NAMALWA (cell line): ENCODE data around the gene RBM45.
"Not testable (repeated sequence)": the region's sequence is repeated elsewhere in the genome, so short reads cannot be mapped to it uniquely, and the experiment has no call there.

Experiments
- DNase-seq: peaks from one replicate; pipeline ENCODE4 v3.0.0-alpha.2; 2015; ENCODE audit warnings: low spot score

Gene RBM45

DNA sequence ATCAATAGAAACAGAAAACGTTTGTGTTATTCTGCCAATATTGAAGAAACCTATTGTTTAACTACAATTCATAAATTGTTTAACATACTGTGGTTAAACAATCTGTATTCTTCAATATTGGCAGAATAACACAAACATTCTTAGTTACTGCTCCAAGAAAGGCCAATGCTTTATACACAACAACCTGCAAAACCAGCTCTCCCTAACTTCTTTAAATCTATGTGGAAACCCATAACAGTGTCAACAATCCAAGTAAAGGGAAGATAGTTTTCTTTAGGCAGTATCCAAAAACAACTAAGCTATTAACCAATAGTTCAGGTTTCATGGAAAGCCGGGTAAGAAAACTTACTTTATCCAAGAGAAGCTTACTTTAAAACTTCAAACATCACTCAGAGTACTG, 6.2 kb upstream of the RBM45 start:
- DNase-seq: no peak

DNA sequence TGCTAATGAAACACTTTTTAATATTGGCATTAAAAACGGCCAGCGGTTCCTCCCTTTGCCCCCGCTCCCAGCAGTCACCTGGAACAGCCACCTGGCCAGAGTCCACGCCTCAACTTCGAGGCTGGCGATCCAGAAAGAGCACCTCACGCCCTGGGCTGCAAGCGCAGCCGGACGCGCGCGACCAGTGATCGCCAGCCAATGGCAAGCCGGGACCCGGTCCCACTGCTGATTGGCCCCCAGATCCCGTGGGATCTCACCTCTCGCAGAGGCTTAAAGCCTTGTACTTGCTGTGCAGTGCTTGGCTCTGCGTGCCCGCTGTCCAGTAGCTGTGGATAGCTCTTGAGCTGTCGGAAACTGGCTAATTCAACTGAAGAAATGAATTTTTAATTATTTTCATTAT, 4.1 kb upstream of the RBM45 start:
- no peak for DNase-seq

DNA sequence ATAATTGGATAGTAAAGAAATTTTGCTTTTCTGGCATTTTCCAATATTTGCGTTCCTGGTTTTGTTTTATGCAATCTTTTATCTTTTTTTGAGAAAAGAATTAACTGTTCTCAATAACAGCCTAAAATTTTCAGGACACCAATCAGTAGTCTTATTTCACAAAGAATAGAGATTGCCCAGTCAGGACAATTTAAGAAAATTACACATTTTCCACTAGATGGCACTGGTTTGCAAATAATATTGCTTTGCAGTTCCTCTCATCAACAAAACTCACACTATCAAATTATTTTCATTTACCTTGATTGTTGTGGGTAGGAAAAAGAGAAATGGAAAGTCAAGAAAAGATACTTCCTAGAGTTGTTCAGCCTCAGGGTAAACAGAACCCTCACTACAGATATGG, 2.4 kb upstream of the RBM45 start:
- DNase-seq: peak; percentile 74

DNA sequence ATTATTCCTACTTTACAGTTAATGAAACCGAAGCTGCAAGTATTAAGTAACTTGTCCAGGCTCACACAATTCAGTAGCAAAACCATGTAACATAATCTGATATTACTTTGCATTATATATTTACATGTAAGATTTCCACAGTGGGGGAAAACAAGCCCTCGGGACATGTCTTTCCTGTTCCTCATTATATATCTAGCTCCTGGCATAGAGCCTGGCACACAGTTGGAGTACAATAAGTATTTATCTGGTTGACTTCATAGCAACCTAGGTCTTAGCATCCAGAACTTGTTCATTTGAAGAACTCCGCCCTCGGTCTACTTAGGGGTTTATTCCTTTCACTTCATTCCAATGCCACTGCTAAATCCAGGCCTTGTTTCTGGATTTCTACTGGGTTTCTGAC, 1.6 kb upstream of the RBM45 start:
- DNase-seq: no peak

DNA sequence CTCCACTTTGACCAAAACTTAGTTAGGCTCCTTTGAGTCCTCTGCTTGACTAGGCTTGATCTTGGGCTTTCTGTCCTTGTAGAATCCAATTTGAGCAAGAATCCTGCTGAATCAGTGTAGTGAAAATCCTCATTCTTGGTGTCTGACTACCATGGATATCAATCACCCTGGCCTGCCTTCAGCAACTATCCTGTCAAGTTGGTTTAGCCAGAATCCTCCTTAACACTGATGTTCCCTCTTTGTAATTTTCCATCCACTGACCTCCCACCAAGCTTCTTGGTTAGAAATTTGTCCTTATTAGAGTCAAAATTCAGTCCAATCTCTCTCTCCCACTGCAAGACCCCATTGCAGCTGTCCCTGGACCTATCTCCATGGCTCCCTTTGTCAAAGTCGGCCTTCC, 494 bp upstream of the RBM45 start:
- DNase-seq: peak; percentile 6

DNA sequence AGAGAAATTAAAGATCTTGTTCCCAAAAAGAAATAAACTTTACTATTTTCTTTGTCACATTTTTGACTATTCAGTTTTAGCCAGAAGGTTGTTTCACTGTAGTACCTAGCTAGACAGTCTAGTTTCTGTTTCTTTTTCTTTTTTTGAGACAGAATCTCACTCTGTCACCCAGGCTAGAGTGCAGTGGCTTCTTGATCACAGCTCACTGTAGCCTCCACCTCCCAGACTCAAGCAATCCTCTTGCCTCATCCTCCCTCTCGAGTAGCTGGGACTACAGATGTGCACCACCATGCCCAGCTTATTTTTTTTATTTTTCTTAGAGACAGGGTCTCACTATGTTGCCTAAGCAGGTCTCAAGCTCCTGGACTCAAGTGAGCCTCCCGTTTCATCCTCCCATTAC, 2.2 kb downstream of the RBM45 start:
- no peak for DNase-seq

DNA sequence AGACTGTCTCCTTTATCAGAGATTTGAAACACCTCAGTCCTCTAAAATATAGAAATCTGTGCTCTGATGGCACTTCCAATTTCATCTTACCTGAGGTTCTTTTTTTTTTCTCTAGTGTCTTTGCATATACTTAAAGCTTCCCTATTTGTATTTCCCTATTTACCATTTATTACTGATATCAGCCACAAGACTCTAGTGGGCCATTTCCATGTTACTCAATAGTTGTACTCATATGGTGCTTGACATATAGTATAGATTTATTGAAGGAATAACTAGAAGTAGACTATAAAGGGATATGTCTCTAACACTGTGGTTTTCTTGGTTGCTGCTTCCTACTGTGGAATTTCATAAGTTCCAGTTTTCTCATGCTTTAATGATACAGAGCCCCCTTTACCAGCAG, 3.0 kb downstream of the RBM45 start:
- DNase-seq: no peak

DNA sequence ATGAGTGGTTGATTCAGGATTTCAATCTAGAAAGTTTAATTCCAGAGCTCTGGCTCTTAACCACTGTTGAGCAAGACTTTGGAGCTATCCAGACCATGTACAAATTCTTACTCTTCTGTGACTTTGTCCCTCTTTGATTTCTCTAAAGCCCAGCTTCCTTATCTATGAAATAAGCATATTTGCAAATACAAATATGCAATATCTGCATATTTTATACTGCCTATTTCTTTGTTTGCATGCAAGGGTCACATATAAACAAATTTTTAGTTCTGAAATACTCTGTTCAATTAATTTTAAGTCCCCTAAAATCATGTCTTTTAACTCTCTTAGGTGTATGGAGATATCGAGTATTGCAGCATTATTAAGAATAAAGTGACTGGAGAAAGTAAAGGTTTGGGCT, 5.5 kb downstream of the RBM45 start:
- DNase-seq: no peak

DNA sequence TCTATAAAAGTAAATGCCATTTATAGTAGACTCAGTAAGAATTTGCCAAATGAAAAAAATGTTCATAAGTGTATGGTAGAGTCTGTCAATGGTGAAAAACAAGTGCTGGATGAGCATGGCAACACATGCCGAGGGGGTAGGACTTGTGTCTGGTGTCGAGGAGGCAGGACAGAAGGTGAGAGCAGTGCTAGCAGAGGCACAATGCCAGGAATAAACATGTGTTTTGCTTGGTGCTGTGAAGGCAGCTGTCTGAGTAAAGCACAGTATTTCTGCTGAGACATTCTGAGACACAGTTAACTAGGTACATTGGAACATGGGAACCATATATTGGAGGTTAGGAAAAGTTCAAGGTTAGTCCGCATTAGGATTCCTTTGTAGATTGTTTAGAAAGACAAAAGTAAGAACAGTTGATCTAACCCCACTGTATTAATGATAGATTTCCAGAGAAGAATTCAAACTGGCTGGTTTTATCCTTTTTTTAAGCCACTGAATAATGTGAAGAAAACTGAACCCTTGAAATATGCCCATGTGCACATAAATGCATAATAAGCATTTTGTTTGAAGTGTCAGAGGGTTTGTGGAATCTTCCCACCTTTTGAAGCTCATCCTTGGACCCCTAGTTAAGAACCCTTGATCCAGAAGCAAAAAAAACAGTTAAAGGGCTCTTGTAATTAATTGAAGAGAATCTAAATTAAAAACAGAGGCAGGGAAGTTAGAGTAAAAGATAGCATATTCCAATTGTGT, 7.1 kb downstream of the RBM45 start:
- no peak for DNase-seq

DNA sequence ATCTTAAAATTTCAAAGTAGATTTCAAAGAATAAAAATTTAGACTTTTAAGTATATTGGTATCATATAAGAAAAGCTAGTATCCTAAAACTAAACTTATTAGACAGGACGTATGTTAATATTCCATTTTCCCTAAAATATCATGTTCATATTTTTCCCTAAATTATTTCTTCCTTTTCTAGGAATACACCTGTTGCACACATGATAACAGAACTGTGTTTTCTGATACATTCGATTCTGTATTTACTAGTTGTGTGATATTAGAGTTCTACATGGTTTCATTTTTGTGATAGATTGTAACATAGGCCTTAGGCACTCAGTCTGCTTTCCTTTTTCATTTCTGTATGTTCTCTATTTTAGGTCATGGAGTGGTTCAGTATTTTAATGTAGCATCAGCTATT, 10.9 kb downstream of the RBM45 start:
- no peak for DNase-seq

DNA sequence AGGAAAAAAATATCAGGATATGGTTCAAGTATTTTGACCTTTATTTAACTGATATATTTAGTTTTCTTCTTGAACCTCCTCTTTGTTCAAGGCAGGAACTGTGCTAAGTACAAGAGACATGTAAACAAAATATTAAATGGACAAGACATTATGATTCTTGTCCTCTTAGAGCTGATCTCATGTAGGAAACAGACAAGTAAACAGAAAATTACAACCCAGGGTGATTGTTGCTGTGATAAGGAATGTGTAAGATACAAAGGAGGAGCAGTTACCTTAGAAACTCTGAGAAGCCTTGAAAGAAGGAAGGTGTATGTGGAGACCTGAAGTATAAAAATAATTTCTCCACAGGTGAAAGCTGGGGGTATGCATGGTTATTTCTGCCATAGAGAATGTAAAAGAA, 12.9 kb downstream of the RBM45 start:
- DNase-seq: no peak

DNA sequence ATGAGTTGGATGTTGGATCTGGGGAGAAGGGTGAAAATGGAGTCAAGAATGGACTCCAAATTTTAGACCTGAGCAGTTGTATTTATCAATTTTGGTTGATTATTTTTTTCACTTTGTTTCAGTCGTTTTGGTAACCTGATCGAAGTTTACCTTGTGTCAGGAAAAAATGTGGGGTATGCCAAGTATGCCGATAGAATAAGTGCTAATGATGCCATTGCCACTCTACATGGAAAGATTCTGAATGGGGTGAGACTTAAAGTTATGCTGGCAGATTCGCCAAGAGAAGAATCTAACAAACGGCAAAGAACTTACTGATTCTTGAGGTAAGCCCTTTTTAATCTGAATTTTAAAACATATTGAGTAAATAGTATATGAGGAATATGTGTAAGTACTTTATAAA, 13.6 kb downstream of the RBM45 start:
- no peak for DNase-seq

DNA sequence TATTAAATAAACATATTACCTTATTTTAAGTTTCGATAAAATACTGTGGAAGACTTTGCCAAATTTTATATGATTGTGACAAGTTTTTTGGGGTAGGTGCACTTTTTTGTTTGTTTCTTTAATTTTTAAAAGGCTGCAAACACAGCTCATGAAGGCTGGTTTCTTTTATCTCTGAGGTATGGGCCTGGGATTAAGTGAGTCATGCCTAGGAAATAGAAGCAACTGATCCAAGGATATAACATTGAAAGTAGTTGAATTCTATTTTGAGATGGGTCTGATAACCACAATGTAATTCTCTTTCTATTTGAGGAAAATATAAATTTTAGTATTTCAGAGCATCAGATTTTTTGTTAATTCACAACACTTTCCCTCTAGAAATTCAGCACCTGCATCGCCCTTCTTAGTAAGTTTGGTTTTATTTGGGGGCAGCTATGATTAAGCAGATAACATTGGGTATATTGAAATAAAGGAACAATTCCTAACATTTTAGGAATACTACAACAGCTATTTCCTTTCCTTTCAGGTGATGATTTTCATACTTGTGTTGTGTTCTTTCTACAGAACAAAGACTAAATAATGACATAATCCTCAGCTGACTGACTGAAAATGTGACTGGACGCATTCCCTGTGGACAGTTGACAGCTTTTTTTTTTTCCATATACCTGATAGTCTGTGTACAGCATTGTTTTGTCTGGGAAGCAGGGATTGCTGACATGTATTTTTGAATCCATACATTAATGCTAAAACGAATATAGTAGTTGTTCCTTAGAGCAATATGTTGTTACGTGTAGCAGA, 16.8 kb downstream of the RBM45 start:
- DNase-seq: no peak

DNA sequence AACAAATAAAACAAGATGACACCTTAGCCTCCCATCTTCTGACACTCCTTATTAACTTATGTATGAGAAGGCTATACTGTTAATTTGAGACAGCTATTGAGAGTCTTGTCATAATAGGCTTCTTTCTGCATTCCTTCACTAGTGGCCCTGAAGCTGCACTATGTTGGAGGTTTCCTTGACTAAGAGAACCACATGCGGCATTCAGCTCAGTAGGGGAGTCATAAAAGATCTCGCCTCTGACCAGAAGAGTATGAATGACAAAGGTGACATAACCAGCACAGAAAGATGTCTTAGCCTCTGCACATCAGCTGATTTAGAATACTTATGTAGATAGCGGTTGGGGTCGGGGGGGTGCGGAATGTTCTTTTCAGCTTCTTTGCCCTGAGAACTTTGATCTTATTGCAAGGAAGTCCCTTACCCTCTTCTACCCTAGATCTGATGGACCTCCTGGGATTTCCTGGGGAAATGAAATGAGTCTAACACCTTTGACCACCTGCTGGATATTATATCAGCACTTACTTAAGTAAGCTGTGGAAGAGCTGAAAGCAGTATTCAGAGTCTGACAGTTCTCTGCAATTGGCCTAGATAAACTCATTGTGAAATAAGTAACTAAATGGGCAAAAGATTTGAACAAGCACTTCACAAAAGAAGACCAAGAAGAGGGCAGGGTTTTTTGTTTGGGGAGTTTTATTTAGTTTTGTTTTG, 24.2 kb downstream of the RBM45 start:
- no peak for DNase-seq

DNA sequence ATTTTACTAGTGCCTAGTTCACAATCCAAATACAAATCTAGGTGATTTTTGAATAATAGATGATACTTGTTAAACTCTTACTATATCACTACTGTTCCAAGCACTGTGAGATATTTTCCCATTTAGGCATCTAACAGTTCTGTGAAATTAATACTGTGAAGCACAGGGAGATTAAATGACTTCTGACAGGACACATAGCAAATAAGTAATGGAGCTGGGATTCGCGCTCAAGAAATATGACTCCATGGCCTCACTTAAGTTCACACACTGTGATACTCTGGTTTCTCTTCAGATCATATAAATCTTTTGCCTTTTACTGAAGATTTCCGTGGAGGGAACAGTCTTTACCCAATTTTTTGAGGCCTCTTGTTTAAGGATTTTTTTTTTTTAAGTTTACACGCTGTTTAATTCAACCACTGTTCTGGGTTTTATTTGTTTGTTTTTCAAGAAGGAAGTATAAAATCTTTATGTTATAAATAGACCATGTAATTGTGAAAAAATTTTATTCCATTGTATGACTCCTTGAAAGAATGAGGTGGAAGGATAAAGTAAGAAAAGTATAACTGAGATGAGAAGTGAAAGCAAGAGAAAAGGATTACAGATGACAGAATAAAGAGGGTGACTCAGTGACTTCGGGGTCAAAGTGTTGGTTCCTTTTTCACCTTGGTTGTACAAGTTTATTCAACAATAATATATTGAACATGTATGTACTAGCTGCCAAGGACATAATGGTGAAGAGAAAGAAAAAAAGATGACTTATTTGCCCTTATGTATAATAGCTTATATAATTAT, 30.2 kb downstream of the RBM45 start:
- DNase-seq: no peak

DNA sequence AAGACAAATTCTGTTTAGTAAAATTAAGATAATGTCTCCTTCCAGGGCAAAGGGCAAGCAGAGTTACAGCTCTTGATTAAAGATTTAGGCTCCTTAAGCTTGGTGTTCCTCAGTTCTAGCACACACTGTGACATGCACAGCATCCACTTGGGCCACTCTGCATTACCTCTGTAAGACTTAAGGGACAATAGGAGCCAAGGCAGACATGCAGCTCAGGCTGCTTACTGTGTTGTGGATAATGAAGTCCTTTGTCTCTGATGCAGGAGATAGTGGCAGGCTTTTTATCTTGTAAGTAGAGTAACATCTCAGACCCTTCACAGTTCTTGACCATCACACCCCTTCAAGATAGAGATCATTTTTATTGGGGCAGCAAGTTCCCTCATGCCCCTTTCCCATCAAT, 31.2 kb downstream of the RBM45 start:
- DNase-seq: no peak

DNA sequence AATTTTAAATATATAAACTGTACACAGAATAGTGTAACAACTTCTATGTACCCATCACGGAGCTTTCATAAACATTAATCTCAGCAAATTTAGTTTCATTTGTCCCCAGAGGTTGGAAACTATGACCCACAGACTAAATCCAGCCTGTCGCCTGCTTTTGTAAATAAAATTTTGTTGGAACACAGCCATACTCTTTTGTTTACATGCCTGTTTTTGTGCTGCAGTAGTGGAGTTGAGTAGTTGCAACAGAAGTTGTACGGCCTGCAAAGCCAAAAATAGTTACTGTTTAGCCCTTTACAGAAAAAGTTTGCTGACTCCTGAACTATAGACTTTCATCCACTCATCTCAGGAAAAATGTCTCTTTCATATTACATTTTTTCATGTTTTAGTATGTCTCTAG, 39.8 kb downstream of the RBM45 start:
- no peak for DNase-seq

DNA sequence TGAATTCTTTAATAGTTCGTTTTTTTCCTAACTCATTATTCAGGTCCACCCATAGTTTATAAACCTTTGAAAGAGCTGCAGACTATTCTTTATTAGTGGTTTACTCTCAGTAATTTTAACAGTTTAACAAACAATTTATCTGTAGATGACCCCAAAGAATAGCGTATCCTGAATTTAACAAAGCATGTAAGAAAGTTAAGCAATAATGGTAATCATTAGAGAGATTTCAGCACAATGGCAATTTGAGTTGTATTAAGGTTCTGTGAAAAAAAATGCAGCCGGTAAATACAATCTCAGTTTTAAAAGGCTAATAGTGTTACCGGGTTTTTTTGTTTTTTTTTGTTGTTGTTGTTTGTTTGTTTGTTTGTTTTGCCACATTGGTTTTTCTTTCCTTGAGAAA, 40.3 kb downstream of the RBM45 start:
- no peak for DNase-seq

DNA sequence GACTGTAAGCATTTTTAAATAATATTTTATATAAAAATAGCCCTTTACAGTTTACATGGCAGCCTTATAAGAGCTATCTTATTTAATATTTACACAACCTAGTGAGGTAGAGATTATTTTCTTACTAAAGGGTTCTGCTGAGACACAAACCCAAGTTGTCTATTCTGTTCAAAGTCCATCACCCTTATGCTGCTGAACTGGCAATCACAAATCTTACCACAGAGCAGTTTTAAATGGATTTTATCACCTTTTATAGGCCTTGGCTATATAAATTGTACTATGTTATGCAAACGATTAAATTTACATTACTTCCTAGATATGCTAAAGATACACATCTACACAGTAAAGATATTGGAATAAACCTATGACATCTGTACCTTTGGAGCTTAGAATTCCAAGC, 40.7 kb downstream of the RBM45 start:
- DNase-seq: no peak

DNA sequence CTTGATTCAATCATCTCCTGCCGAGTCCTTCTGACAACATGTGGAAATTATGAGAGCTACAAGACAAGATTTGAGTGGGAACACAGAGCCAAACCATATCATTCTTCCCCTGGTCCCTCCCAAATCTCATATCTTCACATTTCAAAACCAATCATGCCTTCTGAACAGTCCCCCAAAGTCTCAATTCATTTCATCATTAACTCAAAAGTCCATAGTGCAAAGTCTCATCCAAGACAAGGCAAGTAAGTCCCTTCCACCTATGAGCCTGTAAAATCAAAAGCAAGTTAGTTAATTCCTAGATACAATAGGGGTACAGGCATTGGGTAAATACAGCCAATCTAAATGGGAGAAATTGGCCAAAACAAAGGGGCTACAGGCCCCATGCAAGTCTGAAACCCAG, 41.6 kb downstream of the RBM45 start:
- not testable (repeated sequence) for DNase-seq

DNA sequence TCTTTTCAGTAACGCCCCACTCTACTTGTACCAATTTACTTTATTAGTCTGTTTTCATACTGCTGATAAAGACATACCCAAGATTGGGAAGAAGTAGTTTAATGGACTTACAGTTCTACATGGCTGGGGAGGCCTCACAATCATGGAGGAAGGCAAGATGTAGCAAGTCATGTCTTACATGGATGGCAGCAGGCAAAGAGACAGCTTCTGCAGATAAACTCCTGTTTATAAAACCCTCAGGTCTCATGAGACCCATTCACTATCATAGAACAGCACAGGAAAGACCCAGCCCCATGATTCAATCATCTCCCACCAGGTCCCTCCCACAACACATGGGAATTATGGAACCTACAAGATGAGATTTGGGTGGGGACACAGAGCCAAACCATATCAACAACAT, 43.3 kb downstream of the RBM45 start:
- no peak for DNase-seq

DNA sequence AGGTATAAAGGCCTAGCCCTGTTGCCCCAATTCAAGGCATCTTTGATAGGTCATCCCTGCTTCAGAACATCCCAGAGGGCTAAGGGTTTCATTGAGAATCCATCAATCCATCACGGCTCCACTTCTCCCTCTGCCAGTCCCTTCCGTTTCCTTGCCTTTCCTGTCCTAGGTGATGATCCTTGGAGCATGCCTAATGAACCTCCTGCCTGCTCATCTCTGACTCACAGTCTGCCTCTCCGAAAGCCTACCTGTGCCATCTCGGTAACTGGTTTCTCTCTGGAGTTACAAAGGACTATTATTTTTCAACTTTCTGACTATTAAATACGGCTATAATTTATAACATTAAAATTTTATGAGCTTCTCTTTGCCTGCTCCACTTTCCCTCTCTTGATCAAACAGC, 45.3 kb downstream of the RBM45 start:
- DNase-seq: no peak
